ENCODE measurements around the gene ERI3. TPM values are rescaled to one million over a fixed set of nuclear protein-coding genes. Genes with fewer than 3 reads are reported as not detected.

Gene ERI3
- polyA plus RNA-seq, 5 donors = 54.6 to 72.7 (median 64.2) TPM

DNA sequence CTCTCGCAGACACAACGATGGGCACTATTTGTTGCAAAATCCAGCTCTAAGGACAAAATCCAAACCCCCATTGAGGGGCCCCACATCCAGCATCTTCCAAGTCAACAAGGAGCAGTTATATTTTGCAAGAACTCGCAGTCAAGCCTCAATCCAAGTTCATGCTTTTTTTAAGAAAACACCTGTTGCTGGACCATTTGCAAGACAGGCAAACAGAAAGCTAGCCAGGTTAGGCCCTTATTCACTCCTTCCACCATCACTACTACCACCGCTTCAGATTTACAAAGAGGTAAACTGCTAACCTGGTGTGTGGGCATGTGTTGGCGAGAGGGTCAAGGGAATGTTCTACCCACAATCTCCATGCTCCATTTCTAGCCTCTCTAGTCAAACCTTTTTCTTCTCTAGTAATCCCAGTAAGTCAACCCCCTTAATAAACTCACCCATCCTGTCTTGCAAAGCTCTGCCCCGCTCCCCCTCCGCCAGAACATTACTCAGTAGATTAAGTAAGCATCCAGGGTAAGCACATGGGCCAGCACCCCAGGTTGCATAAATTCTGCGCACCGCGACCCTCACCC is 703 bp downstream of the ERI3 start:
- peak; percentile 6 to 8 for DNase-seq

DNA sequence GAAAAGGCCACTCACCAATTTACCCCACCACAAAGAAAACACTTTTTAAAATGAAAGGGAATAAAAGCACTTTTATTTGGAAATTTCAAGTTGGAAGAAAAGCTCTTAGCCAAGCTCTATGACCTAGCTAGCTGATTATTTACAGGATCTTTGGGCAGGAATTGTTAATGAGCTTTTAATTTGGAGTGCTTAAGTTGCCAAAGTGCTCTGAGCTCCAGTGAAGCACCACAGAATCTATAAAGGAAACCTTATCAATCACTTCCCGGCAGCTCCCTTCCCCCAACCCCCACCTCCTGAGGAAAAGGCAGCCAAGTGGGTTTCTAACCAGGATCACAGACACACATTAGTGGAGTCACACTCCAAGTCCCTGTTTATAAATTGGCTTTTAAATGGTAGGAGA is 1.5 kb downstream of the ERI3 start:
- DNase-seq = peak in 1 of 2 donors; percentile 1

DNA sequence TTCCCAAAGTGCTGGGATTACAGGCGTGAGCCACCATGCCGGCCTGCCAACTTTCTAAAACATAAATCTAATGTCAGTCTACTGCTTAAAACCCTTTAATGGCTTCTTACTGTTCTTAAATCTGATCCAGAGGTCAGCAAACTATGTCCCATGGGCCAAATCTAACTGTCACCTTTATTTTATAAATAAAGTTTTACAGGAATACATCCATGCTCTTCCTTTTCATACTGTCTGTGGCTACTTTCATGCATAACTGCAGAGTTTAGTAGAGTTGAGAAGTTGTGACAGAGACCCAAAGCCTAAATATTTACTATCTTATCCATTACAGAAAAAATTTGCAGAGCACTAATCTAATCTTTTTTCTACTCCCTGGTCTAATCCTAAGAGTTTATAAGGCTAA is 3.8 kb downstream of the ERI3 start:
- DNase-seq = no peak

DNA sequence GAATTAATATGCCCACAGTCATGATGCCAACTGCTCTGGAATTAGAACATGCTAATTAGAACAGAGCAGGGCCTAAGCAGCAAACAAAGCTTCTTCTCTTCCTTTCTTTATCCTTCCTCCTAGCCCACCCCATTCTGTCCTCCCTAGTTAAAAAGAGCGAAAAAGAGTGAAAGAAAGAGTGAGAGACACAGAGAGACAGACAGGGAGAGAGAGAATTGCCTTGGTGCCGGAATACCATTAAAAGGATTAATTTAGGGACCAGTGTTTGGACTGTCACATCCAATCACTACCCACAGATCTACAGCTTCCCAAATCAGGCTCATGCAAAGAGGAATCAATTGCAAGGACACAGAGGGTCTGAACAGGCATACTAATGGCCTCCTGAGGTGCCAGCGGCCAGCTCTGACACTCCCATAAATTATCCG is 7.0 kb downstream of the ERI3 start:
- DNase-seq = no peak

DNA sequence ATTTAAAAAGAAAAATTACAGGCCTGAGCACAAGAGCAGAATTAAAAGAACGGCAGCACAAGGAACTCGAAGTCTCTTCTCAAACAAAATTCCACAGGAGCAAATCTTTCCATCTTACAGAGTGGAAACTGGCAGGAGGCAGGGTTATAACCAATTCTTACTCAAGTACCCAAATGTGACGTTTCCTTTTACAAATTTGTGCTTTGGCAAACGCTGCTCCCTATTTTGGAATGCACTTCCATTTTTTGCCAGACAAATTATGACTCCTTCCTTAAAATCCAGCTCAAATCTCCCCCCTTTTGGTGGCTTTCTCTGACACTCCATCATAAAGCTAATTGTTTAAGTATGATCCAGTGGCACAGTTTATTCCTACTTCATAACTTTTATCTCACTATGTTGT is 7.8 kb downstream of the ERI3 start:
- DNase-seq = peak; percentile 17 to 19

DNA sequence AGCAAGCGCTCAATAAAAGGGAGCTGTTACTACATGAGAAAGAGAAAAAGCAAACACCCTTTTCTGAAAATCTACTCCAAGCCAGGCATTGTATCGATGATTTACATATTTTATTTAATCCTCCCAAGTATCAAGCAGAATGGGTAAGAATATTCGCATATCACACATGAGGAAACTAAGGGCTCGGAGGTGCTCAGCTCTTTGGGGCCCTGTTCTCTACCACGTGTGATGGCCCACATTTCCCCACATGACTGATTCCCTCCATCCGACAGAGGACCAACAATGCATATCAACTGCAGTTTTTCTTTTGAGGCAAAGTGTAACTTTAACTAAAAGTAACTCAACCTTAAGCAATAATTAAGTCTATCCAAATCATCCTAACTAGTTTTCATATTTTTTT is 8.2 kb downstream of the ERI3 start:
- DNase-seq = no peak

DNA sequence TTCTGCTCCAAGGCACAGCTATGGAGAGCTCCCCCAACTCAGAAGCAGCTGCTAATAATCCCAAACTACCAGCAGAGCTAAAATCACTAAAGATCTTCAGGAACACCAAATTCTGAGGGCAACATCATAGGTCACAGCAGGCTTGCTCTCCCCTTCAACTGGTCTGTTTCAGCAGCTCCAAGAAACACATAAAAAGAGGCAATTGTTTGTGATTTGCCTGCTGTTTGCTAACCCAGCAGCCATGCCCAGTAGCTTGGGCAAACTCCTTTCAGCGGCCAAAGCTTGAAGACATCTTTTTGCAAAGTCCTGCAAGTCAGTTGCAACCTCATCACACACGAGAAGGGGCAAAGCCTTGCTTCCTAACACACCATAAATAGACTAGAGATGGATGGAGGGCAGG is 8.9 kb downstream of the ERI3 start:
- peak in 1 of 2 donors; percentile 3 for DNase-seq

DNA sequence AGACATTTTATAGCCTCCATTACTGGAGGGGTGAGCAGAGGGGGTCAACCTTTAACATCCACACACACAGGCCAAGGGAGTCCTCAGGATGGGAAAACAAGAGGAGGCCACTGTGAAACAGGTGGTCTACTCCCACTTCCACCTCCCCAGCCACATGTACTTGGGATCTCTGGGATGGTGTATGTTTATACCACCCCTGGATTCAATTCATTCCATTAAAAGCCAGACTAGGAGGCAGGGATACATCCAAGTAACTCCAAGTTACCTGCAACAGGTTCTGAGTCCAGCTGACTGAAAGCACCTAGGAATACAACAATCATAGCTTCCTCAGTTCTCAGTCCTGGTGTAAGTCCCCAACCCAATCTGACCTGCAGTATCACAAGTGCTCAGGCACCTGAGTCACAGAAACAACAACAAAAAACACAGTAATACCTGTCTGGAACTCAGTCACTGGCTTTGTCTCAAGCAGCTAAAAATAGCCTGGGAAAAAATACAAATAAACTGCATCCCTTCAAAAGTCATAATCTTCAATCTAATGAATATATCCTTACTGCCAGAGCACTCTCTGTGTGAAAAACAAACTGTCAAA is 9.8 kb downstream of the ERI3 start:
- no peak for DNase-seq

DNA sequence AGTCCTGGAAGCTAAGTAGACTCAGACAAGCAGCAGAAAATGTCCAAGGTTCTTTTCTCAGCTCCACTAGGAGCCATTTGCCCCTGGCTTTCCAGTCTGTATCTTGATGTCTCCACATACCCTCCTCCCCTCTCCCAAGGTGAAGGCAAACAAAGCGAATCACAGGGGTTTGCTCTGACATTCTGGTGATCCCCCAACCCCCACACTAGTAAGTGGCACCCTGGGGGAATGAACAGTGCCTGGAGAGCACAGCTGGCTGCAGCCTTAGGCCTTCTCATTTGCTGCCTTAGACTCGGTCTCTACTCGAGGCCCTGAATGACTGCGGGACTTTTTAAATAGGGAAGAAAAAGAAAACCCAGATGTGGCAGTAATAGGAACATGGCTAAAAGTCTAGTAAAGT is 15.3 kb downstream of the ERI3 start:
- DNase-seq = no peak

DNA sequence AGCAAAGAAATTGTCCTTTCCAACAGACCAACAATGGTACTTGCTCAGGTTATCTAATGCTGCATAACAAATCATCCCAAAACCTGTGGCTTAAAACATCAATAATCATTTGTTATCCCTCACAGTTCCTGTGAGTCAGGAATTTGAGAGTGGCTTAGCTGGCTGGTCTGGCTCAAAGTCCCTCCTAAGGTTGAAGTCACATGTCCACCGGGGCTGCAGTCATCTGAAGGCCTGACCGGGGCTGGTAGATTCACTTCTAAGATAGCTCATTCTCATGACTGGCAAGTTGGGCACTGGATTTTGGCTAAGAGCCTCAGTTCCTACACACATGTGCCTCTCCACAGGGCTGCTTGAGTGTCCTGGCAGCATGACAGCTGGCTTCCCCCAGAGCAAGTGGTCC is 16.9 kb downstream of the ERI3 start:
- DNase-seq = no peak

DNA sequence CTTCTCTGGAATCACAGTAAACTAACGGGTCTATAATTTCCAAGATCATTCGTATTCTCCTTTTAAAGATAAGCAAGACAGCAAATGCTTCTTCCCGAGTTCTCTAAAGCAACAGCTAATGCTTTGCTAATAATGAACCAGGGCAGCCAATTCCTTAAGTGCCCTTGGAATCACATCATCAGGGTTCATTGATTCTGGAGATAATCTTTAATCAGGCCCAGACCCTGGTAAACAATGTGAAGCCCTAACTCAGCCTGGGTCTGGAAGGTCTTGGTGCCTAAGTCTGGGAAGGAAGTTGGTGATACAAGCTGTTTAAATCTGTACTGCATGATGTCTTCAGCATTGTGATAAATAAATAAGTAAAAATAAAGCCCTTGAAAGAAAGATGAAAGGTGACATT is 18.4 kb downstream of the ERI3 start:
- DNase-seq = no peak

DNA sequence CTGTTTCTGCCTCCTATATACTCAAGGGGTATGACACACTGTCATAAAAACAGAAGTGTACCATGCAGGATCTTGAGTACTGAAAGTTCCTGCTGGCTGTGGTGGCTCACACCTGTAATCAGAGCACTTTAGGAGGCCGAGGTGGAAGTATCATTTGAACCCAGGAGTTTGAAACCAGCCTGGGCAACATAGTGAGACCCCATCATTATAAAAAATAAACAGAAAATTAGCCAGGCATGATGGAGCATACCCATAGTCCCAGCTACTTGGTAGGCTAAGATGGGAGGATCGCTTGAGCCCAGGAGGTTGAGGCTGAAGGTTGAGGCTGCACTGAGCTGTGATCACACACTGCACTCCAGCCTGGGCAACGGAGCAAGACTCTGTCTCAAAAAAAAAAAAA is 20.1 kb downstream of the ERI3 start:
- DNase-seq = no peak

DNA sequence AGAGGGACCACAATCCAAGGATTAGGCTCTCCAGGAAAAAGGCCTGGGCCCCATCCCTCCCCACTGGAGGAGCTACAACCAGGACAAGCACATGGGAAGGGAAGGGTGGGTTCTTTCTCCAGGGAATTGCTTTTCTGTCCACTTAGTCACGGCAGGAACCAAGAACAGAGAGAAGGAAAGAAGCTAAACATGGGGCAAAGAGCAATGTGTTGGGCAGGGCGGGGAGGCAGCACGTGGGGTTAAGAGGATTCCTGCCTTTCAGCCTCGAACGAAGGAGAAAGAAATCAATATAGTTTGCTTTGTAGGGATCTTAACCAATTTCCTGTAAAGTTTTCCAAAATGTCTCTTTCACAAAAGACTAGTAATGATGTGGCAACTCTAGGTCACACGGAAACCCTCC is 21.7 kb downstream of the ERI3 start:
- DNase-seq = no peak

DNA sequence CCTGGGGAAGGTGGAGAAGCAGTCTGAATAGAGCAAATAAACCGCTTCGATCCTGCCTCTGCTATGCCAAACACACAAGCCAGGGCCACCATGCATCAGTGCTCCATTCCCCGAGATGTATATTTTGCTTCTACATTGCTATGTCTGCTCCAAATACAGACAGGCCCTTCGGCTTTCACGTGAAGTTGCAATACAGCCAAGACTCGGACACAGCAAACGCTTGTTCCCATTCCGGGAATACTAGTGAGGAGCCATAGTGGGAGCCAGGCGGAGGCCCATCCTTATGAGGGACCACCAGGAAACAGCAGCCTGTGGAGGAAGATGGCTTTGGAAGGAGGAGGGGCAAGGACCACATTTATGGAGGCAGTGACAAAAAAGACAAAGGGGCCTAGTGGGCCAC is 22.6 kb downstream of the ERI3 start:
- no peak for DNase-seq

DNA sequence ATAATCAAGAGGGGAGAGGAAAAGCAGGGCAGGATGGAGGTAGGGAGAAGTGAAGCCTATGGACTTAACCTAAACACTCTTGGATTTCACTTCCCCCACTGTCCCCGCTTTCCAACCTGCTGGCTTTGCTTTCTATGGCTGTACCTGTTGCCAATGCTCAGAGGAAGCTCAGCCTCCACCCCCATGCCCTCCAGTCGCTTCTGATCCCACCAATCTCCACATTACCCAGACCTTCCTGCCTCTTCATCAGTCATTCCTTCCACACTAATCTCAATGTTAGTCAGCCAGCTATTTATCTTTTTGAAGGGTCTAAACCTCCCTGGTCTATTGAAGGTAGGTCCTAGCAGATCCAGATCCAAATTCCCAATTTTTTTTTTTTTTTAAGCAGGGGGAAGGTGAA is 24.1 kb downstream of the ERI3 start:
- DNase-seq = no peak

DNA sequence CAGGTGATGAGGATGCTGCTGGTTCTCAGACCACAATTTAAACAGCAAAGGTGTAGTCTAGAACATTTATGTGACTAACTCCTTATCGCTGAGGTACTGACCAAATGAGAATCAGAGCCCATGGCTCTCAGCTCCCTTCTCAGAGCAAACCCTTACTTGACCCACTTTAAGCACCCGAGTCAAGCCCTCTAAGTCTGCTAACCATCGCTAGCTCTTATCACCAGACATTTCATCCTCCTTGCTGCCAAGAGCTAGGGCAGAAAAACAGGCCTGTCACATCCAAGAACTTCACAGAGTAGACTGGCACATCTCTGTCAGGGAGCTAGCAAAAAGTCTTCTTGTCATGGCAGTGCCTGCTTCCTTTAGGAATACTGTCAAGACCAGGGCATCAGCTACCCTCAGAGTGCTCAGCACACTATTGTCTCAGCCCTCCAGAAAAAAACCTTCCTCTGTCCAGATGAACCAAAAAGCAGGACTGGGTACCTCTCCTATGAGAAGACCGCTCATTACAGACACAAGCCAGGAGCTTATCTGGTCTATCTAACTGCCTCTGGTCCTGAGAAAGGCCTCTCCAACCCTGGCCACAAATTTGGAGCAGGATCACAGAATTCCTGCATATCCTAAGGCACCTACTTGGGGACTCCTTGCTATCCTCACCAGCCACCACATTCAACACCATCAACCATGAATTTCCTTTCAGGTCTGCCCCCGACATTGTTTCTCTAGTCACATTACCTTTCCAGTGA is 26.2 kb downstream of the ERI3 start:
- DNase-seq = no peak

DNA sequence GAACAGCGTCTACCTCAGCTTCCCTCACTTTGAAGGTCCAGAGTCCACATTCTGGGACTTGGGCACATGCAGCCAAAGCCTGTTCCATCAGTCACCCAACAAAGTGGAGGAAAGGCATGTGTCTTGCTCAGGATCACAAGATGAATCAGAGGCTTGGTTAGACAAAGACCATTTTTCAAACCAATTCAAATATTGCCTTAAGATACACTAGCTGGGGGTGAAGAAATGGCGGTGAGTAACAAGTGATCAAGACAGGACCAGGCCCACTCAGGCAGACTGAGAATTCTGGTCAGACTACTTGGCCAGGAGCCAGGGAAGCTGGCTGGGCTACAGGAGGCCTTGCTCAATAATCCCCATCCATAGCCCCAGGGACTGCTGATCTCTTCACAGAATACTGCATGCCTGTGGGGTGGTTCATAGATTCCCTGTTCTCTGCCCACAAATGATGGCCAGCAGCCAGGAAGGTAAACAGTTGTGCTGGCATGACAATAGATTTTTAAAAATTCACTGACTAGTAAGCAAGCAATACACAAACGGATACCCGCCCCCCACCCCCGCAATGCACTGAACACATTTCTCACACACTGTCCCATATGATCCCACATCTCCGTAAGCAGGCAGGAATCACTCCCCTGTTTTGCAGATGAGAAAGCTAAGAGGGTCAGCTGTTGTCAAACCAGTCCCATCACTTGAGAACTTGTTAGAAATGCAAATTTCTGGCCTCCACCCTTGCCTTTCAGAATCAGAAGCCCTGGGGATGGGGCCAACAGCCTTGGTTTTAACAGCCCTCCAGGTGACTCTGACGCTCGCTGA is 27.2 kb downstream of the ERI3 start:
- DNase-seq = peak; percentile 26 to 44

DNA sequence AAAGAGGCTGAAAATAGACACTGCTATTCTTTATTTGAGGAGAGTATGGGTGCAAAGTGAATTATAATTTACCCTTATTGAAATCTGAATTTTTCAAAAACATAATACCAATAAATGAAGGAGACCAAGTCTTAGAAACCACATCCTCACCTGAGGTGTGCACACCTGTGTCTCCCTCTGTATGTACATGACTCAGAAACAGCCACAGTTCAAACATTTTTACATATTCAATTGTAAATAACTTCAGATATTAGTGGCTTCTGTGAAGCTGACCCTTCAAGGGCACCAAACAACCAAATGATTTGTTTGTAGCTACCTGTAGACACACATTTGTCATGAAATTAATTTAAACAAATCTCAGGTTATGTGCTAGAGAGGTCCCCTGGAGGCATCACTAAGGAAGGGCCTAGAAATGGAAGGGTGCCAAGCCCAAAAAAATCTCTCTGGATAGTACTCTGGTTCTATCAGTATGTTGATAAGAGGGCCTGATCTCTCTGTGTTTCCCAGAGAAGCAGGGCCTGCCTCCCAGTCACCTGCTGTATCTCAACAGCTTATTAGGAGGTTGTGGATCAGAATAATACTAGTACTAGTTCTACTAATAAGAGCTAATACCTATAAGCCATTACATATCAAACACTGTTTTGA is 28.1 kb downstream of the ERI3 start:
- DNase-seq = no peak

DNA sequence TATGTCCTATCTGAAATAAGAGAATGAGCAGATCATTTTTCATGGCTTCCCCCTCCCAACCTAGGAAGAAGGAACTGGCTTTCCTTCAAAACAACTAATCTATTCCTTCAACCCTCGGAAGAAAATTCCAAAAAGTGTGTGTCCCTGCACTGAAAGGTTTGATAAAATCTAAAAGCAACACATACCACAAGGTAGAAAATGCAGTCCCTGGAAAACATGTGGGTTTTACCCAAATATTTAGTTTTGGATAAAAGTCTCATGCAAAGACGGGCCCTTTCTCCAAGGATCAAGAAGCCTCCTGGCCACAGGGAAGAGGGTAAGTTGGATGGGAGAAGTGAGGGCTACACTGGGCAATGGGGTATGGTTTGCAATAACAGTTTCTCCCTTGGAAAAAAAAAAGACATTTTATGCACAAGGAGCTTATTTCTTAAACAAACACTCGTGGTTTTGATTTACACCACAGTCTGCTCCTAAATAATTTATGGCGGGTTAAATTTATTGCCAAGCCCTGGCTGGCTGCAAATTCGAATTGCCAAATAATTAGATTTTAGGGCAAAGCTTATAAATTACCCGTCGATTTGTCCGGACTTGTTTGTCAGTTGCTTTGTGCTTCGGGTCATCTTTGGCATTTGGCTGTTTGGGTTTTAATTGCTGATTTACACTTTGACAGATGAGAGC is 28.9 kb downstream of the ERI3 start:
- no peak for DNase-seq

DNA sequence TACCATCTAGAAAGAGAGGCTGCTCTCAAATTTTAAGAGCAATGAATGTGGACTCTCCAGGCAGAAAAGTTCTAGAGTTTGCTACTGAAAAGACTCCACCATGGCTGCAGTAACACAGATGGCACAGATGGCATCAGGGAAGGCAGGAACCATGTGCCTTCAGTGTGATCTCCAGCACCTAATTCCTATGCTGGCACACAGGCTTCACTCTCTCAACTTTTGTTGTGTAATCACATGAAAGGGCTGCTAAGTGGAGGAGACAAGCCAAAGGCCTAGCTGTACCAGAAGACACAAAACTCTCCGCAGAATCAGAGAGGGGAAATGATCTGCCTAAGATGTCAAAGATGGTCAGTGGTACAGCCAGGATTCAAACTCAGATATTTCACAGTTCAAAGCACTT is 31.1 kb downstream of the ERI3 start:
- no peak for DNase-seq

DNA sequence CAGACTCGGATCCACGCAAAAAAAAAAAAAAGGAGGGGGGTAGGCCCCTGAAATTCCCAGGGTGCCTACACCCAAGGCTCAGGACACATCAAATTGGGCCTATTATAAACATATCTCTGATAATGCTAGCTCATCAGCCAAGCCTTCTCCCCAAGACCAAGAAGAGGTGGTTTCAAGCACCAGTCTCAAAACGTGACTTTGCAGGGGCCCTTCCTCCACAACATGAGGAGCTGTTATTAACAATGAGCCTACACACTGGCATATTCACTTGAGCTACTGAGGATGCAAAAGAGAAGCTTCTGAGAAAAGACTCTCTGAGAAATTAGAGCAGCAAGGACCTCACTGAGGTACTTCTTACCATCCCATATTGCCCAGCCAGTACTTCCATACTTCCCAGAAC is 32.7 kb downstream of the ERI3 start:
- no peak for DNase-seq

DNA sequence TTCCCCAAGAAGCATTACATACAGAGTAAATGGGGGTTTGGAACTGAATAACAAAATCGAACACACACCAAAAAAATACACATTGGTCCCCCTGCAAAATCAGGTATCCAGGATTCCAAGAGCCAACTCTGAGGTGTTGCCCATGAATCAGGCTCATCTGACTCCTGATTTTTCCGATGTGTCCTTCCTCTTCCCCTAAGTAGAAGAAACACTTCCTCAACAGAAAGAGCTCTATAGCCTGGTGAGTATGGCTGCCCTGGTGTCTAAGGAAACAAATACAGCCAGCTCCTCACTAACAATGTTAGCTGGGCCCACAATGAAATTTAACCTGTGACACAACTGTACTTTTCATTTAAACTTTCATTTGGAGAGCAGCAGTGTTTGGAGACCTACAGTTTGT is 33.6 kb downstream of the ERI3 start:
- no peak for DNase-seq

Measured in right lung (tissue), 5 donors.